Measurements from ENCODE around the gene YPEL2.

GRCh38 chr17:59357929-59358328 lies 26.5 kb downstream of the YPEL2 start:
- TF ChIP-seq, protein P1, sequence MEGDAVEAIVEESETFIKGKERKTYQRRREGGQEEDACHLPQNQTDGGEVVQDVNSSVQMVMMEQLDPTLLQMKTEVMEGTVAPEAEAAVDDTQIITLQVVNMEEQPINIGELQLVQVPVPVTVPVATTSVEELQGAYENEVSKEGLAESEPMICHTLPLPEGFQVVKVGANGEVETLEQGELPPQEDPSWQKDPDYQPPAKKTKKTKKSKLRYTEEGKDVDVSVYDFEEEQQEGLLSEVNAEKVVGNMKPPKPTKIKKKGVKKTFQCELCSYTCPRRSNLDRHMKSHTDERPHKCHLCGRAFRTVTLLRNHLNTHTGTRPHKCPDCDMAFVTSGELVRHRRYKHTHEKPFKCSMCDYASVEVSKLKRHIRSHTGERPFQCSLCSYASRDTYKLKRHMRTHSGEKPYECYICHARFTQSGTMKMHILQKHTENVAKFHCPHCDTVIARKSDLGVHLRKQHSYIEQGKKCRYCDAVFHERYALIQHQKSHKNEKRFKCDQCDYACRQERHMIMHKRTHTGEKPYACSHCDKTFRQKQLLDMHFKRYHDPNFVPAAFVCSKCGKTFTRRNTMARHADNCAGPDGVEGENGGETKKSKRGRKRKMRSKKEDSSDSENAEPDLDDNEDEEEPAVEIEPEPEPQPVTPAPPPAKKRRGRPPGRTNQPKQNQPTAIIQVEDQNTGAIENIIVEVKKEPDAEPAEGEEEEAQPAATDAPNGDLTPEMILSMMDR (IDR thresholded peaks at IDR 0.05), result no peak
- no peak for TF ChIP-seq POLR2A (IDR thresholded peaks at IDR 0.05)
